Right hindlimb (tissue), 1 donor: Measurements from ENCODE around the gene SH2D7.
A peak's percentile ranks its signal among the peaks of the same experiment; 100 is the strongest.

Experiments
- DNase-seq: peaks from one replicate; pipeline ENCODE4 v3.0.0-alpha.2; 2018

SH2D7 gene

DNA sequence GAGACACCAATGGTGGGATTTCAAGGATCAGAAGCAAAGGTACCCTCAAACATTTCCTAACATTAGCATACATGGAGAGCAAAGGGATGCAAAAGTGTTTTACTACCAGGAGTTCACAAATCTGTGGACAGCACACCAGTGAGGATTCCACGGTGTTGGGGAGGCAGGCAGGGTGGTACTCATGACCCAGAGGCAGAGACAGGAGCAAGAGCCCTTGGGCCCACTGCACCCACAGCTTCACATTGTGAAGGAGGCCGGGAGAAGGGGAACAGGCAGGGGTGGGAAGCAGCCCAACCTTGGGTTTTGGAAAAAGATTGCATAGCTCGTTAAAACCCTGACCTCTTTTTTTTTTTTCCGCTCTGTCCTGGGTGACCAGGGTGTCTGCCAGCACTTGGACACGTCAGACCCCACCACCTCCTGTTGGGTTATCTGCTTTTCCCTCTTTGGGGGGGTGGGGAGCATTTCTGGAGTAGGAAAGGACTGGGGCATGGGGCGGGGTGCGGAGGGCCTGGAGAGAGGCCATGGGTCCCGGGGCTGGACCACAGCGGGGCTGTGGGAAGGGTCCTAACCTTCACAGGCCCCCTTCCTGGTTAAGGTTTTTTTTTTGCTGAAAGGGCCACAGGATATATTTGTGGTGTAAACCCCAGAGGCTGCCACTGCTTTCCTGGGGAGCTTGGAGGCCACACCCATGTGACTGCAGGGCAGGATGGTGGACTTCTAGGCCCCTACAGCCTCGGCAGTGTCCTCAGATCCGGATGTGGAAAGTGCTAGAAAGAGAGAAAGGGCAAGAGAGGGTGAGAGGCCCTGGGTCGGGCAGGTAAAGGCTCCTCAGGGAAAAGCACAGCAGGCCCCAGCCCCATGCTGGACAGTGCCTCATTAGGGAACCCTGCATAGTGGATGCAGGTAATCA is 12.5 kb downstream of the SH2D7 start:
- no peak for DNase-seq

DNA sequence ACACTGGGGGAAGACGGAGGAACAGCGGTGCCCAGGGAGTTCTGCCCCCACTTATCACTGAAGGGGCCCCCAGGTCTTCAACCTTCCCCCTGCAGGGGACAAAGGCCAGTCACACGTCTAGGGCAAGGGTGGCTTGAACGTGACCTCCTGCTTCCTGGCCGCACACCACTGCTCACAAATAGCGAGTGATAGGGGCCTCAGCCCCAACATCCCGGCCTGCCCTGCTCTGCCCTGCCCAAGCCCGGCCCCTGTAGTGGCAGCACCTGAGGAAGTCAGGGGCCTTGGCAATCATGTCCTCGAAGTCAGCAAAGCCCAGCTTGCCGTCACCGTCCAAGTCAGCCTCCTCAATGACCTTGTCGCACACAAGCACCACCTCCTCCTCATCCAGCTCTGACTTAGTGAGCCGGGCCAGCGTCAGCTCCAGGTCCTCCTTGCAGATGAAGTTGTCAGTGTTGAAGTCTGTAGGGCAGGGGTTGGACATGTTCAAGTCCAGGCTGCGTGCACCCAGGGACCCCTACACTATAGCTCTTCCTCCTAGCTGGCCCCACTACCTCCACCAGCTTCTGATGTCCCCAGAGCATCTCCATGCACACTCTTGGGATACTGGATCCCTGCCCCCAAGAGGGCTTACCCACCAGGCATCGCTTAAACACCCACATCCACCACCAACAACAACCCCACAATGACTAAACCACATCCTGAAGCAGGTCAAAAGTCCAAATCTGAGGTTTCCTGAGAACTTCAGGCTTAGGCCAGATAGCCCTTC is 13.3 kb downstream of the SH2D7 start:
- no peak for DNase-seq

DNA sequence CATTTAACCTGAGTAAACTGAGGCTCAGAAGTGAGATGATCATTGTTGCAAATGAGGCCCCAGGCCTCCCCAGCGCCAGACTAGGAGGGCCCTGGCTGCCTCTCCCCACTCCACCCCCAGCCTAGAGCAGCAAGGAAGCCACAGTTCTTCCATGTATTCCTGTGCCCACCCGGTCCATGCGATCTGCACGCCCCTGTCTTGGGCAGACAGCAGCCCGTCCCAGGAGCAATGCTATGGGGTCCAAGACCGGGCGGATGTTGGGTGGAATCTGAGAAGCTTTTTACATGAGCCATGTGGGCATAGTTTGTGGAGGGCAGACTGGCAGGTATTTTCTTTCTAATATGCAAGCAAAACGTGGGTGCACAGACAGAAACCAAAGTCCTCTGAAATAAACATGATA is 15.1 kb downstream of the SH2D7 start:
- no peak for DNase-seq

DNA sequence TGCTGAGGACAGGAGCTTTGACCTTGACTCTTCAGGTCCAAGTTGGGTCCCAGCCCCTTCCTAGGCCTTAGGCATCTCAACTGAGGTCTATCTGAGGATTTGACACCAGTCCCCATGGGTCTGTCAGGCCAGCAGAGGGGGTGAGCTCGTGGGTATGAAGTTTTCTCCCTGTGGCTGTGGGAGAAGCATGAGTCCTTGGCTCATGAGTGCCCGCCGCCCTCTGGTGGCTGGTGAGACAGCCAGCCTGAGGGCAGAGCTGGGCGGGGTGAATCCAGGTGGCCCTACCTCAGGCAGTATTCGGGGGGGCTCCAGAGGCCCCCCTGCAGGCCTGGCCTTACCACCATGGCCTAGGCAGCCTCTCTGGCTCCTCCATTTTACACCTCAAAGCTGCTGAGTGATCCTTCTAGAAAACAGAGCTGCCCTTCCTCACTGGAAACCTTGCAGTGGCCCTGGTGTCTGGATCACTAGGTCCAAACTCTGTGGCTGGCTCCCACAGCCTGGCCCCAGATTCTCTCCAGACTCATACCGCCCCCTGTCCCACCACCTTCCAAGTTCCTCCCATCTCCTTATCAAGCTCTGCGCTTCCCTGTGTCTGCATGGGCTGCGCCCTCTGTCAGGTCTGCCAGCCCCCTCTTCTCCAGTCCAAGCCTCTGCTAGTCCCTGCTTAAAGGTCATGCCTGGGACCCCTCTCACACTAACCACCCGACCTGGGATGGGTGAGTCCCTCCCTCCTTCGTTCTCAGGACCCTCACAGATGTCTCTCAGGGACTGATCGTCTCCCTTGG is 16.1 kb downstream of the SH2D7 start:
- DNase-seq = peak; percentile 85

DNA sequence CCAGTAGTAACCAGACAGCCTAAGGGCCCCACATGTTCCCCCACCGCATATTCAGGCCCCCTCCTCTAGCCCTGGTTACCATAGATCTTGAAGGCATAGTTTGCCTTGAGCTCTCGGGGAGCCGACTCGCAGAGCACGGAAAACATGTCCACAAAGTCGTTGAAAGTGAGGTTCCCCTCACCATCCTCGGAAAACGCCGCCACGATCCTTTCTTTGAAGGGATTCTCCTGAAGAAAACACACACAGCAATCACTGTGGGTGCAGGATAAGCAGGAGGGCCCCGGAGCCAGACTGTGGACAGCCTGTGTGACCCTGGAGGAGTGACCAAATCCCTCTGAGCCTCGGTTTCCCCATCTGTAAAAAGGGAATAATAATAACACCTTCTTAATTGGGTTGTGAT is 16.8 kb downstream of the SH2D7 start:
- DNase-seq = no peak

DNA sequence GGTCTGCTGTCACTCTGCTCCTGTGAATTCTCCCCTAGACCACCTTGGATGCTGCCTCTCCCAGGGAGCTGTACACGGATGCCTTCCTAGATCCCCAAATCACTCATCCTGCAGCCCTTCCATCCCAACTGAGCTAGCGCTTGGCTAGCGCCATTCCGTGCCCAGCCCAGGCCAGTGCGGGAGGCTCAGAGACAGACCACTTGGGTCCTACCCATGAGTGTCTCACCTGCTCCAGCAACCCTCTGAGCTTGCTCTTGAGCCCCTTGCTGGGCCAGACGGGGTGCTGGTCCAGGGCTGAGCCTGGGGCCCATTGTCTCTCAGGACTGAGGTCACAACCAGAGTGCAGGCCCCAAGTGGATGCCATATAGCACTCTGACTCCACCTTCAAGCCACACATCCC is 17.7 kb downstream of the SH2D7 start:
- DNase-seq = no peak

DNA sequence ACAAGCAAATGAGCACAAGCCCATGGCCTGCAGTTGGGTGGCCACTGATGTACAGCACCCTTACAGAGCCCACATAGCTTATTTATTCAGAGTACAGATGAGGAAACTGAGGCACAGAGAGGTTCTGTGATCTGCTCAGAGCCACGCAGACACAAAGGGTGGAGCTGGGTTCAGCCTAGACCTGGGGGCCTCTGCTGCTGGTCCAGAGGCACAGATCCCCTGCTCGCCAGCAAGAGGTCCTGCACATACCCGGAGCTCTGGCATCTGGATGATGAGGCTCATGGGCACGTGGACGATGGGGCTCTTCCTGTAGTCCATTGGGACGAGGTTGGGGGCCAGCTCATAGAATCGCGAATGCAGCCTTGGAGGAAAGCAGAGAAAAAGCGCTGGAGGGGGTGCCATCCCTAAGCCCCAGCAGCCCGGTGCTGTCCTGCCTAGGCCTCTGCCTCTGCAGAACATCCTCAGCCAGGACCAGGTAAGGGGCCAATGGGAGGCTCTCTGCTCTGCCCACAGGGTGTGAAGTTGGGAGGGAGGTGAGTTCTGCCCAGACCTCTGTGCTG is 18.6 kb downstream of the SH2D7 start:
- no peak for DNase-seq

DNA sequence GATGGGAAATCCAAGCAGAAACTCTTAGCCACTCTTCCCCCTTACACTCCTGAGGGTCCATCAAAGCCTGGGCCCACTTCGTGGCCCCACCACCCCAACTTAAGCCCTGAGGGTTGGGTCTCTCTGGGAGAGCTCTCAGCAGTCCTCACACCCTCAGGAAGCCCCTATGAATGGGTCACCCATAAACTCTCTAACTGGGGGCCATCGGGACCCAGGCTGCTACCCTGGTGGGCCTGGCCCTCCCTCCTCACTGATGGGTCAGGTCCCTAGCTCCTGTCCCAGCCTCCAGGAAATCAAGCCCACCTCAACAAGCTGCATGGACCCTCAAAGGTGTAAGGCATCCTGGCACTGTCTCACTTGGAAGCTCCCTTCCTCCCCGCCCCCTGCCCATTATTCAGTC is 19.4 kb downstream of the SH2D7 start:
- DNase-seq = no peak

DNA sequence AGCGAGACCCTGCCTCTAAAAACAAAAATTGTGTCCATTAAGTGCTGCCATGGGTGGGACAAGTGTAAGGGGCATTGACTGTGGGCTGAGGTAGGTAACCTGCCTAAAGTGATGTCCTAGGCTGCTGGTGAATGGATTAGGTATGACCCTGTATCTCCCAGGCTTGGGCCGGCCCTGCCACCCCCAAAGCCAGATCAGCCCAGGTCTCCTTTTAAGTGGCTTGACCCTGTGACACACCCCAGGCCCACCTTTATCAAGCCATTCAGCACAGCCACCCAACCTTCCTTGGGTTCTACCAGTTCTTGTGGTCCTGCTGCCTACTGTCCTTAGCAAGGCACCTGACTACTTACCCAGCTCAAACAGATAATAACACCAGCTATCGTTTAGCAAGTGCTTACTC is 20.2 kb downstream of the SH2D7 start:
- DNase-seq = no peak

DNA sequence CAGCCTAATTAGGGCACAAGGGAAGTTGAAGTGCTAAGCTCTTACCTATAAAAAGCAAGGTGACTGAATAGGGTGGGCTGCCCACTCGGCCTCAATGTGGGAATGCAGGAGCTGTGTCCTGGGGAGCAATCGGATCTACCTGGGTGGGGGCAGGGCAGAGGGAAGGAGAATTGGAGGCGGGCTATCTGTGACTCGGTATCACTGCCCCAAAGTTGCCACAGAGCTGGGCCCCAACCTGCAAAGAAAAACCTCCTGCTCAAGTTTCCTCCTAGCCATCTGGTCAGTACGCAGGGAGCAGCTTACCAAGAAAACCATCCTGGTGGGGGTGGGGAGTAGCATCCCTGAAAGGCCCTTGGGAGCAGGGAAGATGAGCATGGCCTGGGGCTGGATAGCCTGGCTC is 28.2 kb downstream of the SH2D7 start:
- no peak for DNase-seq

DNA sequence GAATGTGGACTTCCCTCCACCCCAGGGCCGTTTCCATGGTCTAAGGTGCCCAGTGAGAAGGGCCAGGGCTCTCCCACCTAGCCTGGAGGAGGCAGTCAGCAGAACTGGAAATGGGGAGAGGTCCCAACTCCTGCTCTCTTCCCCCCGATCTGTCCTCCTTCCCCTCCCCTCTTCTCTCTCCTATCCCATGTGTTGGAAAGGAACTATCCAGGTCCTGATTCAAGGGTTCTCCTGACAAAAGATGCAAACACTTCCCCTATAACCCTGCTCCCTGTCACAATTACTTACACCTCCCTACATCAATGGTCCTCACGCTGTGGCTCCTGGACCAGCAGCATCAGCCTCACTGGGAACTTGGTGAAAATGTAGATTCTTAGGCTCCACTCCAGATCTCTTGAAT is 32.9 kb downstream of the SH2D7 start:
- no peak for DNase-seq

DNA sequence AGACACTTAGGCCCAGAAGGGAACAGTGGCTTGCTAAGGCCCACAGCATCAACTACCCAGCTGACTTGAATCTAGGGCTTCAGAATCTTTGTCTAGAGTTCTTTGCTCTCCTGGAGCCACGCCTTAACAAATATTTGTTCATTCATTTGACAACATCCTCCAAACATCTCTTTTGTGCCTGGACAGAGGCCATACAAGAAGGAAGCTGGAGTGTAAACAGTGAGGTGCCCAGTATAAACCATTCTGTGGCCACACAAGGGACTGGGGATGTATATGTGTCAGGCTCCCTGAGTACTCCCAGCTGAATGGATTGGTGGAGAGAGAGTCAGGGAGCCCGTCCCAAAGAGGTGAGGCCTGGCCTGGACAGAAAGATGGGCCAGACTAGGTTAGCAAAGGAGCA is 35.5 kb downstream of the SH2D7 start:
- DNase-seq = no peak

DNA sequence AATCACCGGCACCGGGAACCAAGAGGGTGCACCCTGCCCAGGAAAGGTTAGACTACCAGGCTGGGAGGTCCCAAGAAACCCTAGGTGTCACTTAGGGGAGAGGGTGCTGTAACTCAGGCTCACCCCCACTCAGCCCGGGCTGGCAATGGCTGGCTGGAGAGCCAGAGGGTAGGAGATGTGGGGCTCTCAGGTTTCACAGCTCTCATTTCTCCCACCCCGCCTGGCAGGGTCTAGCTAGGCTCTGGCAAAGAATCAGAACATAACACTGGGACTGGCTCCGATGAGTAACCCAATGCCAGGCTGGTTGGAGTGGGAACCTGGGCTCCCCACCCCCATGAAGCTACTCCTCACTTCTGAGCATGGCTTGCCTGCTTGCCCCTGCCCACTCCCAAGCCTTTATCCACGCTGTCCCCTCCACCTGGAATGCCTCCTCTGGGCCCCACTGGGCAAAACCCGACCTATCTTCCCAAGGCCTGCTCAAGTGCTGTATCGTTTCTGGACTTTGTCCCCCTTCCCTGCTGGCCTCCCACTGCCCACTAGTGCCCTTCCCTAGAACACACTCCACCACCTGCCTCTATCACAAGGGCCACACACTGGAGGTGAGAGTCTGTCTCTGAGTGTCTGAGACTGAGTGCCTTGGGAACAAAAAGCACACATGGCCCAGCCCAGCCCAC is 36.9 kb downstream of the SH2D7 start:
- peak; percentile 44 for DNase-seq

DNA sequence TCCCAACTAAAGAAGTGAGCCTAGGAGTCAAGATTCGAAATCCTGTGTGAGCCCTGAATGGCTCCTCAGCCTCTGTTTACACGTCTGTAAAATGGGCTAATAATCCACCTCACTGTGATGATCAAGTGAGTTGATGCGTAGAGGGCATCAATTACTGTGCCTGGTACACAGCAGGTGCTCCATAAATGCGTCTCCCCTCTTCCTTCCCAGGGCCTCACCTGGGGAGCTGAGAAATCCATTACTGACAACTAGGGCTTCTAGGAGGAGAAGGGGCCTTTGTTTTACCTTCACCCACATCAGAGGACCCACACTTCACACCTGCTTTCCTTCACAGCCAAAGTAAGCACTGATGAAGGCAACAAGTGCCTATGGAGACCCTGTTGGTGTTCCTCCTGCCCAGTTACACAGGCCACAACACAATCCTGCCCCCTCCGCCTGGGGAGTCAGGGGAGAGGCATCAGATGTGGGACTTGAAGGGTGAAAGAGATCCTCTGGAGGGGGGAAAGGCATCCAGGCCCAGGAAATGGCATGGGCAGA is 37.5 kb downstream of the SH2D7 start:
- no peak for DNase-seq

DNA sequence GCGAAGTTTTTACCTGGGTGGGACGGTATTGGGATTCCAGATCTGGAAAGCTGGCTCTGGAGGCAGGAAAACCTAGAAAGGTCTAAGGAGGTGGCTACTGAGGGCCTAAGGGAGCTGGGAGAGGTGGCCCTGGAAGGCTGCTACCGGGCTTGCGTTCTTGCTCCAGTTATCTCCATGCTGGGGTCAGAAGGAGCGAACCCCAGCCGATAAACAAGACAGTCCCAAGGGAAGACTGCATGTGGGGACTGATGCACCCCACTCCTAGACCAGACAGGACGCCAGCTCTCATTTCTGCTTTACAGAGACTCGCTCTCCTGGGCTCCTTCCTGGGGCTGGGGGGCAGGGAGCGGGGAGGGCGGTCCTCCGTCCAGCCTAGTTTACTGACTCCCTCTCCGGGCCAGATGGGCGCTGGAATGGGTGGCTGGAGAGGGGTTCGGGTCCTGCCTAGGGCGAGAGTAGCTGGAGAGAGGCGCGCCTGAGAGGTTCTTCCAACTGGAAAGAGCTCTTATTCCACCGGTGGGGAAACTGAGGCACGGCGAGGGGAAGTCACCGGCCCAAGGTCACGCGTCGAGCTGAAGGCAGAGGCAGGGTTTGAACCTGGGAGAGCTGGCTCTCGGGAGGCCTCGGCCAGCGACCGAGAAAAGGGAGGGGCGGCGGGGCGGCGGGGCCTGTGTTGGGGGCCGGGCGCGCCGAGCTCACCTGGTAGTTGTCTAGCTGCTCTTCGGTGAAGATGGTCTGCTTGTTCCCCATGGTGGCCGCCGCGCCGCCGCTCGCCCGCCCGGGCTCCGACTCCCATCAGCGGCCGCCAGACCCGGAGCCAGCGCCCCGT is 38.3 kb downstream of the SH2D7 start:
- no peak for DNase-seq

DNA sequence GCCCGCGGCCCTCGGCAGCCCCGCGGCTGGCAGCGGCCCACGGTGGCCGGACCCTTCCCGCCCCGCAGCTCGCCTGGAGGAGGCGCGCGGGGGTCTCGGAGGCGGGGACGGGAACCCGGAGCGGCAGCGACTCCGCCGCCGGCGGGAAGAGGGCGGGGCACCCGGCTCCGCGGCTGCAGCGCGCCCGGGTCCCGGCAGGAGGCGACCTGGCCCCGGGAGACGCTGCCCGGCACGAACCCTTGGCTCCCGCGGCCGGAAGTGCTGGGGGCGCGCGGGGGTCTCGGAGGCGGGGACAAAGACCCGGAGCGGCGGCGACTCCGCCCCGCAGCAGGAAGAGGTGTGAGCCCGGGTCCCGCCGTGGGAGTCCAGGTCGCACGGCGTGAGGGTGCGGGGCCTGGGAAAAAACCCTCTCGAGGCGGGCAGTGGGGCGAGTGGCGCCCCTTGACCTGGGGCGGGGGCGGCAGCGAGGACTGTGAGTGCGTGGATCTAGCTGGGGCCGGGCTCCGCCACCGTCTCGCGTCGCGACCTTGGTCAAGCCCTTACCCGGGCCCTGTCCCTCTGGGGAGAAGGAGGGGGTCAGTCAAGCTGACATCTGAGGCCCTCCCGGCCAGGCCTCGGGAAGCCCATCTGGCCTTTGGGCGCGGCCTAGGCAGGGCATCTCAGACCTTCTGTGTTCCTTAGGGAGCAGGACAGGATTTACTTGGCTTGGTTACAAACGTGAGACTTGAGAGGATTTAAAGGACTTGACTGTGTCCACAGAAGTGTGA is 39.1 kb downstream of the SH2D7 start, which contains the start of gene CIB2:
CIB2 (minus strand) TSS at position 151 of the 767 bp plus-strand sequence. CDS start 230 bp downstream, outside the sequence.
- peak; percentile 89 for DNase-seq

DNA sequence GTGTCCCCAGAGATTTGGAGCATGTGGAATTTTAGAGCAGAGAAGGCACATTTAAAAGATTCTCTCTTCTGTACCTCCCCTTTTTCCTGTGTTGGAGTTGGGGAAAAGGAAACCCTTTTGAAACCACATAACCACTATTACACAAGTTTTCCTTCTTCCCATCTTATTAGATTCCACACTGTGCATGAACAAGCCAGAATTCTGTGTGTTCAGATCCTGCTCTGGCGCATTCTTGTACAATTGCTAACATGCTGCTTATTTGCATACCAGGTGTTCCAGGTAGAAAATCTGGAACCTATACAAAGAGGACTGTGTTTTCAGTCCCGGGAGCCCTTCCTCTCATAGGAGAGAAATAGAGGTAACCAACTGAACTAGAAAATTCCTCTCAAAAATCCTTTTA is 41.4 kb downstream of the SH2D7 start:
- no peak for DNase-seq

DNA sequence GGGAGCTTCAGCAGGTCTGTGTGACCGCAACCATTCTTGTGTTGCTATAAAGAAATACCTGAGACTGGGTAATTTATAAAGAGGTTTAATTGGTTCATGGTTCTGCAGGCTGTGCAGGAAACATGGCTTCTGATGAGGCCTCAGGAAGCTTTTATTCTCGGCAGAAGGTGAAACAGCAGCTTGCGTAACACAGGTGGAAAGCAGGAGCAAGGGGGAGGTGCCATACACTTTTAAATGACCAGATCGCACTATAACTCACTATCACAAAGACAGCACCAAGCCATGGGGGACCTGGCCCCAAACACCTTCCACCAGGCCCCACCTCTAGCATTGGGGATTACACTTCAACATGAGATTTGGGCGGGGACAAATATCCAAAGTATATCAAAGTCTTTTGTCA is 47.2 kb downstream of the SH2D7 start:
- no peak for DNase-seq

DNA sequence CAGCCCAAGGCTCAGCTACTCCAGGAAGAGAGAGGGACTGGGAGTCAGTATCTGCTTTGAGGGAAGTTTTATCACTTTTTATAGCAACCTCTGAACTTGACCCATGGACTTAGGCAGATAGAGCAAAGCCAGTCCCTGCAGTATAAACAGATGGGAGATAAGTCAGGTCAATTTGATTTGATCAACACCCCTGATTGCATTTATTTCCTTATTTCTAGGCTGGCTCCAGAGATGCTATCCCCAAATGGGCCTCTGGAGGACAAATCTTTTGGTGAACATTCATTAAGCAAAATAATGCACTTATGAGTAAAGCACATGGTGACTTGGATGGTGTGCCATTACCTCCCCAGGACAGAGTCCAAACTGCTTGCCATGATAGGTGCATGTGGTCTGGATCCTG is 47.9 kb downstream of the SH2D7 start:
- DNase-seq = no peak

DNA sequence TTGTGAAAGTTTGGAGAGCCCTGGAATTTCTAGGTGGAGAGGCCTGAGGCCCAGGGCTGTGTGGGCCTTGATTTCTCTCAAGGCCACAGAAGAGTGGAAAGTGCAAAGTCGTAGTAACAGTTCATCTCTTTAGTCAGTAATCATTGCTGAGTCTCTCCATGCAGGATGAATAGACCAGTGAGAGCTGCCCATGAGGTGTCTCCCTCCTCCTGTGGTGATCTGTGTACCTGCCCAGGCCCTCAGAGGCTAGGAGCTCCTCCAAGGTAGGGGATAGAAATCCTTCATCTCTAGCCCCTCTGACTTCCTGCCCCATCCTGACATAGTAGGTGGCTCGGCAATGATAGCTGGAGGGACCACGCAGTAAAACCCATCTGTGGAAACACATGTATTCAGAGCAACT is 50.0 kb downstream of the SH2D7 start:
- DNase-seq = no peak
